Hepatocyte (in vitro differentiated cells): ENCODE measurements around the gene SLC30A7. TPM values are rescaled to one million over a fixed set of nuclear protein-coding genes. Genes with fewer than 3 reads are reported as not detected.

ENCODE experiments used
- polyA plus RNA-seq: library from polyadenylated mRNA; unstranded; fragments of >200 nt; fragmentation: Nextera tagmentation; extraction: Ambion mirVana; gene quantifications from 2 replicates; pipeline ENCODE4 v1.2.1, GENCODE V29; 2016
- total RNA-seq: library from RNA; depleted of rRNA; stranded (reverse); fragments of >200 nt; gene quantifications from 2 replicates; pipeline ENCODE4 v1.2.3, GENCODE V29; 2014

Gene SLC30A7
- total and polyA plus RNA-seq, 2 experiments from 2014 or later: 23.0 to 61.9 TPM

Other genes with a start within 250 kb of the SLC30A7 start
- 82.8 and 85.3 TPM in 2 replicates for gene VCAM1, start 176.3 kb upstream of the SLC30A7 start, total RNA-seq
- 27.2 and 43.2 TPM in 2 replicates for gene VCAM1, start 176.3 kb upstream of the SLC30A7 start, polyA plus RNA-seq
- gene EXTL2, start 1.2 kb upstream of the SLC30A7 start, total RNA-seq: 28.6 and 30.9 TPM in 2 replicates
- gene EXTL2, start 1.2 kb upstream of the SLC30A7 start, polyA plus RNA-seq: 16.9 and 19.7 TPM in 2 replicates
- 35.7 and 42.4 TPM in 2 replicates for gene DPH5, start 129.7 kb downstream of the SLC30A7 start, total RNA-seq
- 12.6 and 19.8 TPM in 2 replicates for gene DPH5, start 129.7 kb downstream of the SLC30A7 start, polyA plus RNA-seq